IPS-18a (cell line): ENCODE results near the gene NBPF1.
"Not testable (repeated sequence)": the region's sequence is repeated elsewhere in the genome, so short reads cannot be mapped to it uniquely, and the experiment has no call there.

Experiments
- H3K27ac ChIP-seq: one replicate; pipeline ENCODE4 v1.5.1; 2013; ENCODE audit warnings: low read length
- H3K27me3 ChIP-seq: one replicate; pipeline ENCODE4 v1.6.1; 2013; ENCODE audit warnings: mild to moderate bottlenecking, low read length; ENCODE audit not compliant: control insufficient read depth, insufficient read depth
- H3K36me3 ChIP-seq: one replicate; pipeline ENCODE4 v1.6.1; 2013; ENCODE audit warnings: low read depth, low read length; ENCODE audit not compliant: control insufficient read depth
- H3K4me1 ChIP-seq: one replicate; pipeline ENCODE4 v1.6.1; 2013; ENCODE audit warnings: low read depth, low read length; ENCODE audit not compliant: control insufficient read depth
- H3K4me3 ChIP-seq: one replicate; pipeline ENCODE4 v1.5.1; 2013; ENCODE audit warnings: low read length
- H3K9ac ChIP-seq: one replicate; pipeline ENCODE4 v1.6.1; 2013; ENCODE audit warnings: mild to moderate bottlenecking, low read length, moderate library complexity
- H3K9me3 ChIP-seq: one replicate; pipeline ENCODE4 v1.6.1; 2013; ENCODE audit warnings: low read depth, low read length; ENCODE audit not compliant: control insufficient read depth

The NBPF1 gene

GRCh38 chr1:16606666-16607432, 6.5 kb downstream of the NBPF1 start:
- not testable (repeated sequence) for H3K9ac ChIP-seq, H3K9me3 ChIP-seq, H3K4me3 ChIP-seq, H3K4me1 ChIP-seq, H3K27ac ChIP-seq
- H3K27me3 ChIP-seq: peaks cover 10% of the 10 kb centered on the region
- H3K36me3 ChIP-seq: peaks cover 16% of the 10 kb centered on the region

GRCh38 chr1:16605532-16606505, 7.5 kb downstream of the NBPF1 start:
- no peak overlapping the region for H3K9ac ChIP-seq
- H3K36me3 ChIP-seq: peaks cover 16% of the 10 kb centered on the region
- H3K4me3 ChIP-seq: no peak overlapping the region
- no peaks in the 10 kb centered on the region for H3K27me3 ChIP-seq
- no peak overlapping the region for H3K27ac ChIP-seq
- H3K4me1 ChIP-seq: no peaks in the 10 kb centered on the region
- H3K9me3 ChIP-seq: no peaks in the 10 kb centered on the region

- no peak overlapping the region for H3K9ac ChIP-seq
- no peaks in the 10 kb centered on the region for H3K4me1 ChIP-seq
- no peak overlapping the region for H3K27ac ChIP-seq
- H3K9me3 ChIP-seq: no peaks in the 10 kb centered on the region
- no peak overlapping the region for H3K4me3 ChIP-seq
- H3K36me3 ChIP-seq: peaks cover 16% of the 10 kb centered on the region
- no peaks in the 10 kb centered on the region for H3K27me3 ChIP-seq
Observed at GRCh38 chr1:16605213-16605525, 8.2 kb downstream of the NBPF1 start.

- H3K27me3 ChIP-seq, H3K9me3 ChIP-seq, H3K9ac ChIP-seq, H3K4me3 ChIP-seq, H3K27ac ChIP-seq, H3K4me1 ChIP-seq: not testable (repeated sequence)
- peaks cover 16% of the 10 kb centered on the region for H3K36me3 ChIP-seq
Observed at GRCh38 chr1:16604514-16605212, 8.7 kb downstream of the NBPF1 start.

GRCh38 chr1:16603623-16604022, 9.7 kb downstream of the NBPF1 start:
- H3K27me3 ChIP-seq, H3K9ac ChIP-seq, H3K9me3 ChIP-seq, H3K4me1 ChIP-seq, H3K27ac ChIP-seq, H3K4me3 ChIP-seq: not testable (repeated sequence)
- H3K36me3 ChIP-seq: peaks cover 16% of the 10 kb centered on the region

- H3K36me3 ChIP-seq: peaks cover 13% of the 10 kb centered on the region
- H3K9ac ChIP-seq, H3K4me3 ChIP-seq, H3K27ac ChIP-seq, H3K4me1 ChIP-seq, H3K27me3 ChIP-seq, H3K9me3 ChIP-seq: not testable (repeated sequence)
Observed at GRCh38 chr1:16602336-16603011, 10.9 kb downstream of the NBPF1 start.

GRCh38 chr1:16600855-16601786, 12.2 kb downstream of the NBPF1 start:
- H3K9ac ChIP-seq, H3K27ac ChIP-seq, H3K4me3 ChIP-seq, H3K9me3 ChIP-seq, H3K27me3 ChIP-seq, H3K4me1 ChIP-seq, H3K36me3 ChIP-seq: not testable (repeated sequence)

GRCh38 chr1:16599326-16599725, 14.0 kb downstream of the NBPF1 start:
- H3K9ac ChIP-seq, H3K9me3 ChIP-seq, H3K4me3 ChIP-seq, H3K36me3 ChIP-seq, H3K4me1 ChIP-seq, H3K27ac ChIP-seq, H3K27me3 ChIP-seq: not testable (repeated sequence)

GRCh38 chr1:16595216-16595615, 18.1 kb downstream of the NBPF1 start:
- not testable (repeated sequence) for H3K9me3 ChIP-seq, H3K4me1 ChIP-seq, H3K27ac ChIP-seq, H3K4me3 ChIP-seq, H3K9ac ChIP-seq, H3K36me3 ChIP-seq, H3K27me3 ChIP-seq

- H3K9me3 ChIP-seq, H3K36me3 ChIP-seq, H3K27ac ChIP-seq, H3K4me3 ChIP-seq, H3K4me1 ChIP-seq, H3K27me3 ChIP-seq, H3K9ac ChIP-seq: not testable (repeated sequence)
Observed at GRCh38 chr1:16591845-16592244, 21.5 kb downstream of the NBPF1 start.
